IMR-90 (cell line): ENCODE measurements around the gene PARP1. TPM values are rescaled to one million over a fixed set of nuclear protein-coding genes. Genes with fewer than 3 reads are reported as not detected.

Source experiments
- ATAC-seq: fragments of 200-7000 bp; cut with Tn5 transposase; 2 replicates; pipeline ENCODE4 v1.9.1; 2020; ENCODE audit warnings: low read depth, mild to moderate bottlenecking, moderate library complexity
- BruUV-seq: library from RNA; stranded (reverse); fragments of 400-500 nt; replicated peaks from 2 replicates; lab custom pipeline; 2021; lab: Mats Ljungman, UMichigan
- CTCF ChIA-PET: fragments of 300-600 bp; formaldehyde crosslinking; extraction: SDS; loops from one replicate; lab custom pipeline; 2021; ENCODE audit warnings: antibody characterized with exemption; lab: Yijun Ruan, JAX
- POLR2A ChIA-PET: fragments of 300-600 bp; sonication (Branson Sonifier 250); formaldehyde crosslinking; loops from one replicate; lab custom pipeline; 2022; ENCODE audit warnings: antibody characterized with exemption; ENCODE audit not compliant: unreplicated experiment; lab: Charles Lee
- DNase-seq: peaks from one replicate; pipeline ENCODE4 v3.0.0; 2013
- H2AFZ ChIP-seq: replicated peaks from 2 replicates; pipeline ENCODE3; 2013; ENCODE audit warnings: low read length, mild to moderate bottlenecking; ENCODE audit not compliant: poor library complexity
- H2AK5ac ChIP-seq: 2 replicates; pipeline ENCODE4 v1.6.1; 2013; ENCODE audit warnings: low read depth, low read length, inconsistent platforms
- H2AK9ac ChIP-seq: replicated peaks from 2 replicates; pipeline ENCODE3; 2013; ENCODE audit warnings: mild to moderate bottlenecking, low read depth, low read length, moderate library complexity; ENCODE audit not compliant: poor library complexity
- H2BK120ac ChIP-seq: 2 replicates; pipeline ENCODE4 v1.6.1; 2013; ENCODE audit warnings: low read depth, low read length, inconsistent platforms
- H2BK15ac ChIP-seq: 3 replicates; pipeline ENCODE4 v1.6.1; 2013; ENCODE audit warnings: low read depth, low read length, inconsistent platforms
- H2BK20ac ChIP-seq: 2 replicates; pipeline ENCODE4 v1.6.1; 2013; ENCODE audit warnings: low read depth, mild to moderate bottlenecking, inconsistent platforms, low read length, moderate library complexity
- H2BK5ac ChIP-seq: 2 replicates; pipeline ENCODE4 v1.6.1; 2013; ENCODE audit warnings: mild to moderate bottlenecking, low read depth, low read length, inconsistent platforms; ENCODE audit not compliant: poor library complexity, severe bottlenecking
- H3K14ac ChIP-seq: replicated peaks from 2 replicates; pipeline ENCODE4 v1.6.1; 2013; ENCODE audit warnings: low read depth, low read length, inconsistent platforms
- H3K18ac ChIP-seq: 2 replicates; pipeline ENCODE4 v1.6.1; 2013; ENCODE audit warnings: low read depth, low read length, control low read depth
- H3K23ac ChIP-seq: 2 replicates; pipeline ENCODE4 v1.6.1; 2013; ENCODE audit warnings: low read depth, low read length, inconsistent platforms
- H3K27ac ChIP-seq: 2 replicates; pipeline ENCODE4 v1.5.1; 2013; ENCODE audit warnings: mild to moderate bottlenecking, control low read depth, low read length; ENCODE audit not compliant: insufficient read depth
- H3K27me3 ChIP-seq: 2 replicates; pipeline ENCODE4 v1.6.1; 2013; ENCODE audit warnings: low read length; ENCODE audit not compliant: control insufficient read depth, insufficient read depth
- H3K36me3 ChIP-seq: 2 replicates; pipeline ENCODE4 v1.6.1; 2013; ENCODE audit warnings: low read length, mixed read lengths; ENCODE audit not compliant: control insufficient read depth, insufficient read depth
- H3K4ac ChIP-seq: 2 replicates; pipeline ENCODE4 v1.6.1; 2013; ENCODE audit warnings: low read depth, low read length, inconsistent platforms
- H3K4me1 ChIP-seq: 2 replicates; pipeline ENCODE4 v1.6.1; 2013; ENCODE audit warnings: low read length, mixed read lengths; ENCODE audit not compliant: control insufficient read depth, insufficient read depth
- H3K4me2 ChIP-seq: 2 replicates; pipeline ENCODE4 v1.6.1; 2013; ENCODE audit warnings: low read depth, mild to moderate bottlenecking, control low read depth, low read length, moderate library complexity
- H3K4me3 ChIP-seq: 2 replicates; pipeline ENCODE4 v1.5.1; 2013; ENCODE audit warnings: low read depth, mild to moderate bottlenecking, control low read depth, low read length, moderate library complexity; ENCODE audit not compliant: insufficient read depth
- H3K56ac ChIP-seq: 2 replicates; pipeline ENCODE4 v1.6.1; 2013; ENCODE audit warnings: low read length, inconsistent platforms; ENCODE audit not compliant: insufficient read depth; ENCODE audit errors: extremely low read depth
- H3K79me1 ChIP-seq, 2 experiments: 2 replicates each; pipeline ENCODE4 v1.6.1; 2013; ENCODE audit warnings: low read length in 2 of 2, inconsistent platforms in 1 of 2, low read depth in 1 of 2
- H3K9ac ChIP-seq: 2 replicates; pipeline ENCODE4 v1.6.1; 2013; ENCODE audit warnings: low read depth, low read length, control low read depth
- H3K9me1 ChIP-seq: 2 replicates; pipeline ENCODE4 v1.6.1; 2013; ENCODE audit warnings: low read length, inconsistent platforms; ENCODE audit not compliant: insufficient read depth
- H3K9me3 ChIP-seq: 2 replicates; pipeline ENCODE4 v1.6.1; 2013; ENCODE audit warnings: low read length; ENCODE audit not compliant: control insufficient read depth, insufficient read depth
- H4K20me1 ChIP-seq: 2 replicates; pipeline ENCODE4 v1.6.1; 2013; ENCODE audit warnings: low read length, inconsistent platforms; ENCODE audit not compliant: insufficient read depth
- H4K5ac ChIP-seq: 2 replicates; pipeline ENCODE4 v1.6.1; 2013; ENCODE audit warnings: mild to moderate bottlenecking, low read depth, low read length, control low read depth
- H4K8ac ChIP-seq, 2 experiments: 2 replicates each; pipeline ENCODE4 v1.6.1; 2013; ENCODE audit warnings: low read depth in 2 of 2, low read length in 2 of 2, control low read depth in 1 of 2, inconsistent platforms in 1 of 2
- H4K91ac ChIP-seq: 2 replicates; pipeline ENCODE4 v1.6.1; 2013; ENCODE audit warnings: low read depth, low read length, inconsistent platforms; ENCODE audit not compliant: insufficient read depth
- RCOR1 ChIP-seq: IDR thresholded peaks from 2 replicates; pipeline ENCODE4 v1.6.1; 2012; ENCODE audit warnings: mild to moderate bottlenecking, low read length, improper control_type of control experiment; ENCODE audit not compliant: insufficient replicate concordance
- WGBS, 2 experiments: methylation state at CpG; one replicate each; pipeline versions ENCODE4 v1.1.5 to v1.1.7; 2013; ENCODE audit warnings: missing lambda C conversion rate in 2 of 2; ENCODE audit not compliant: insufficient read length in 1 of 2; ENCODE audit errors: extremely low coverage in 2 of 2; 5-methylcytosine and 5-hydroxymethylcytosine counted together
- dilution Hi-C: fragments of 300-500 bp; cut with HindIII; formaldehyde crosslinking; loops from one replicate; pipeline ENCODE4 v1.14.3; 2018; ENCODE audit warnings: low sequenced_read_pairs; ENCODE audit not compliant: unreplicated experiment
- in situ Hi-C: fragments of 300-500 bp; cut with MboI; formaldehyde crosslinking; loops from 3 replicates; pipeline ENCODE4 v1.14.3; 2019; ENCODE audit warnings: low sequenced_read_pairs, inconsistent platforms, mixed read lengths
- intact Hi-C: fragments of 100-400 bp; cut with micrococcal nuclease; formaldehyde crosslinking; loops from 2 replicates; pipeline ENCODE4 v1.10.0; 2022
- polyA plus RNA-seq, 3 experiments: library from polyadenylated mRNA; depleted of rRNA; stranded (reverse); fragments of >200 nt; gene quantifications; 2 replicates each; pipeline ENCODE4 v1.2.3, GENCODE V29; 2012; ENCODE audit warnings: low replicate concordance in 1 of 3
- total RNA-seq: library from RNA; depleted of rRNA; stranded (reverse); fragments of >200 nt; gene quantifications from 2 replicates; pipeline ENCODE4 v1.2.3, GENCODE V29; 2012

PARP1 gene
- total and polyA plus RNA-seq, 2 of the 4 experiments (the other 2 are of a cell fraction): 86.5 to 105 TPM

- H3K27me3 ChIP-seq: peaks cover 21% of the 10 kb centered on the region
- no TSS peak for BruUV-seq
- intact Hi-C loops: no loop called here
- no peak for TF ChIP-seq RCOR1
- H2BK20ac ChIP-seq: no peak overlapping the region
- dilution Hi-C loops: no loop called here
- no peak overlapping the region for H2BK120ac ChIP-seq
- H3K9ac ChIP-seq: no peak overlapping the region
- no peaks in the 10 kb centered on the region for H3K36me3 ChIP-seq
- no peak overlapping the region for H3K27ac ChIP-seq
- H4K5ac ChIP-seq: no peak overlapping the region
- H3K23ac ChIP-seq: no peak overlapping the region
- no peak overlapping the region for H3K18ac ChIP-seq
- H3K4me2 ChIP-seq: no peak overlapping the region
- no peaks in the 10 kb centered on the region for H4K20me1 ChIP-seq
- no peak overlapping the region for H3K14ac ChIP-seq
- H3K79me1 ChIP-seq: no peaks in the 10 kb centered on the region
- H3K56ac ChIP-seq: no peak overlapping the region
- H2BK5ac ChIP-seq: no peak overlapping the region
- H2AK9ac ChIP-seq: no peak overlapping the region
- H3K9me1 ChIP-seq: no peaks in the 10 kb centered on the region
- H3K4me1 ChIP-seq: no peaks in the 10 kb centered on the region; the same call in 1 of the 2 replicates
- H3K4ac ChIP-seq: no peak overlapping the region
- no peak overlapping the region for H2AK5ac ChIP-seq
- WGBS, 2 experiments: no CpG with 5 or more reads among the region's 2 CpGs
- ChIA-PET POLR2A (no interaction called here), CTCF (interaction anchor here (0.9 to 1.4 kb wide), 3 partner anchors 11 to 19 kb away, joined by 3 to 4 read pairs (median 3); no protein-coding TSS in a partner anchor)
- no peak overlapping the region for H3K4me3 ChIP-seq
- H2AFZ ChIP-seq: no peak overlapping the region
- in situ Hi-C loops: no loop called here
- H2BK15ac ChIP-seq: no peak overlapping the region
- no peak overlapping the region for H4K91ac ChIP-seq
- DNase-seq (no peak), ATAC-seq (no peak)
- H3K9me3 ChIP-seq: no peaks in the 10 kb centered on the region
- no peak overlapping the region for H4K8ac ChIP-seq
Measured at GRCh38 chr1:226425004-226425378, 17.1 kb upstream of the PARP1 start.
